Breast epithelium (tissue), 3 donors: ENCODE results near the gene OTOS. TPM values are rescaled to one million over a fixed set of nuclear protein-coding genes. Genes with fewer than 3 reads are reported as not detected.

Experiments
- total RNA-seq, 3 donors: library from RNA; depleted of rRNA; stranded (reverse); fragments of >200 nt; gene quantifications; one replicate each; pipeline ENCODE4 v1.1.0, GENCODE V29; 2016

The OTOS gene
- total RNA-seq, 3 donors from 2014 or later: not detected

Other genes with a start within 250 kb of the OTOS start
- 100 to 1,000 TPM in 1 of 3 donors, 10 to 100 TPM in 2; 63.1 to 141 (median 89.1) TPM for gene NDUFA10, start 115.3 kb downstream of the OTOS start, total RNA-seq
- not detected for gene OR6B2, start 110.2 kb downstream of the OTOS start, total RNA-seq
- gene OR6B3, start 87.1 kb downstream of the OTOS start, total RNA-seq: 1 to 10 TPM in 1 of 3 donors, not detected in 2; 1.0 TPM
- 100 to 1,000 TPM; 174 to 267 (median 250) TPM for gene COPS9, start 4.4 kb downstream of the OTOS start, total RNA-seq